Upper lobe of left lung (tissue), 4 donors: Measurements from ENCODE around the gene KIF21B.

Experiments
- CTCF ChIP-seq, 6 experiments: fragments of 450-650 bp in 4 of 6; fragments of 200-600 bp in 2 of 6; sonication (generic) in 2 of 6; IDR thresholded peaks; one replicate each; pipeline ENCODE4 v1.5.1; 2016 to 2019; ENCODE audit warnings: antibody characterized with exemption in 6 of 6
- POLR2A ChIP-seq, 4 donors: fragments of 450-650 bp; IDR thresholded peaks; one replicate each; pipeline ENCODE4 v1.5.1; 2016 to 2017; ENCODE audit warnings: antibody characterized with exemption in 4 of 4, mild to moderate bottlenecking in 2 of 4

GRCh38 chr1:201032408-201032807 lies 8.9 kb upstream of the KIF21B start:
- TF ChIP-seq CTCF (IDR thresholded peaks at IDR 0.05) (no peak), POLR2A (IDR thresholded peaks at IDR 0.05) (no peak)
